Heart left ventricle (tissue), 13 donors: ENCODE measurements around the gene SLC25A18.

ENCODE experiments used
- POLR2A ChIP-seq, 2 donors: fragments of 450-650 bp; IDR thresholded peaks; one replicate each; pipeline ENCODE4 v1.6.1; 2017; ENCODE audit warnings: antibody characterized with exemption in 2 of 2, mild to moderate bottlenecking in 2 of 2, moderate library complexity in 2 of 2
- TF ChIP-seq, protein P1 (sequence below), 12 donors: fragments of 200-600 bp; sonication (generic) in 4 of 12; IDR thresholded peaks; one replicate each; pipeline versions ENCODE4 v1.5.0 to v1.8.0; 2018 to 2022; ENCODE audit warnings: antibody characterized with exemption in 12 of 12, mild to moderate bottlenecking in 5 of 12
- donor health status: ischemic (EF 13 %, LVEDD 7.1; RV severe dilation, severe dysfunction).
- donor health status: DM: no; HTN: yes; CAD: no.
- donor health status: DM: no; HTN: no; CAD: no.
- donor health status: ischemic (EF 25% LVEDD 6.9; RV normal size, moderate dysfunction).
- donor health status: ischemic (EF 25% LVEDD 5.7; RV mildly dilated, moderate dysfunction).
- donor health status: ischemic (EF 35%, LVEDD 5.7; RV mildly dilated, moderate dysfunction).
- donor health status: nonischemic (EF 11% LVEDD 7.7; RV severe dilation, severe dysfunction).
- donor health status: DM: yes; HTN: yes; CAD: no.
- donor health status: PGD.
- donor health status: ischemic (EF 29% LVEDD 5.4; RV normal size, mild dysfunction).
- donor health status: nonischemic (EF 23%, LVEDD 6.1; RV moderate dilation, normal function).

DNA sequence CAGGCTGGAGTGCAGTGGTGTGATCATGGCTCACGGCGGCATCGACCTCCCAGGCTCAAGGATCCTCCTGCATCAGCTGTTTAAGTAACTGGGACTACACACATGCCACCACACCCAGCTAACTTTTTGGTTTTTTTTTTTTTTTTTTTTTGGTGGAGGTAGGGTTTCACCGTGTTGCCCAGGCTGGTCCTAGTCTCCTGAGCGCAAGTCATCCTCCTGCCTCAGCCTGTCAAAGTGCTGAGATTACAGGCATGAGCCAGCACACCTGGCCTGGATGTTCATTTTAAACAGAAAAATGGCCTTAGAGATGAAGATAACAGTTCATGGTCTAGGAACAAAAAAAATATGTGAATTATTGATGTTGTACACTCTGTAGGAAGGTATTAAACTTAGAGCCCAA is 13.6 kb upstream of the SLC25A18 start:
- TF ChIP-seq, protein P1, sequence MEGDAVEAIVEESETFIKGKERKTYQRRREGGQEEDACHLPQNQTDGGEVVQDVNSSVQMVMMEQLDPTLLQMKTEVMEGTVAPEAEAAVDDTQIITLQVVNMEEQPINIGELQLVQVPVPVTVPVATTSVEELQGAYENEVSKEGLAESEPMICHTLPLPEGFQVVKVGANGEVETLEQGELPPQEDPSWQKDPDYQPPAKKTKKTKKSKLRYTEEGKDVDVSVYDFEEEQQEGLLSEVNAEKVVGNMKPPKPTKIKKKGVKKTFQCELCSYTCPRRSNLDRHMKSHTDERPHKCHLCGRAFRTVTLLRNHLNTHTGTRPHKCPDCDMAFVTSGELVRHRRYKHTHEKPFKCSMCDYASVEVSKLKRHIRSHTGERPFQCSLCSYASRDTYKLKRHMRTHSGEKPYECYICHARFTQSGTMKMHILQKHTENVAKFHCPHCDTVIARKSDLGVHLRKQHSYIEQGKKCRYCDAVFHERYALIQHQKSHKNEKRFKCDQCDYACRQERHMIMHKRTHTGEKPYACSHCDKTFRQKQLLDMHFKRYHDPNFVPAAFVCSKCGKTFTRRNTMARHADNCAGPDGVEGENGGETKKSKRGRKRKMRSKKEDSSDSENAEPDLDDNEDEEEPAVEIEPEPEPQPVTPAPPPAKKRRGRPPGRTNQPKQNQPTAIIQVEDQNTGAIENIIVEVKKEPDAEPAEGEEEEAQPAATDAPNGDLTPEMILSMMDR (IDR thresholded peaks at IDR 0.05) = no peak
- no peak for TF ChIP-seq POLR2A (IDR thresholded peaks at IDR 0.05)
